HG03558 (cell line): Measurements from ENCODE around the gene PELI1.

Experiments used
- ATAC-seq: cut with Tn5 transposase; IDR thresholded peaks from one replicate; pipeline ENCODE4 v1.9.1; 2021; ENCODE audit warnings: moderate number of reproducible peaks; ENCODE audit not compliant: unreplicated experiment; ENCODE audit errors: extremely low read depth

Gene PELI1

DNA sequence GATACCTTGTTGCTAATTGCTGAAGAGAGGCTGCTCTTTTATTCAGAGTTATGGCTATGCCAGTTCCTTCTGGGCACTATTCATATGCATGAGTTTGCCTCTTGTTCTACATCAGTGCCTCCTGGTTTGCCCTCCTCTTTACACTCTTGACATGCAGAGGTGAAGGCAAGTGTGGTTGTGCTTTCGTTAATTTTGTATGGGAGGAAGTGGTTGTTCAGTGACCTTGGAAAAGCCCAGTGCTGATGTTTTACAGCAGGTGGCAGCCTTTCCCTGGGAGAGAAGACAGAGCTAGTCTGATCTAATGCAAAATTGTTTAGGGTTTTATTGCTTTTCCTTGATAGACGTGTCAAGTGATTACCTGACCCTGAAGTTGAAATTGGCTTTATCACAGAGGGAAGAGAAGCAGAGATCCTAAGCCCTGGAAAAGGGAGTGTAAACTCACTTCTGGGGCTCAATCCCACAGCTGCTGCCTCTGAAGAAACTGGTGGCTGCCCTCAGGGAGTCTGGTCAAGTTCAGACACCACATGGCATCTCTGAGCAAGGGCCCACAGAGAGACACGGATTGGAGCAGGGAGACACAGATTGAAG lies 94.5 kb downstream of the PELI1 start:
- ATAC-seq: peak; percentile 44

DNA sequence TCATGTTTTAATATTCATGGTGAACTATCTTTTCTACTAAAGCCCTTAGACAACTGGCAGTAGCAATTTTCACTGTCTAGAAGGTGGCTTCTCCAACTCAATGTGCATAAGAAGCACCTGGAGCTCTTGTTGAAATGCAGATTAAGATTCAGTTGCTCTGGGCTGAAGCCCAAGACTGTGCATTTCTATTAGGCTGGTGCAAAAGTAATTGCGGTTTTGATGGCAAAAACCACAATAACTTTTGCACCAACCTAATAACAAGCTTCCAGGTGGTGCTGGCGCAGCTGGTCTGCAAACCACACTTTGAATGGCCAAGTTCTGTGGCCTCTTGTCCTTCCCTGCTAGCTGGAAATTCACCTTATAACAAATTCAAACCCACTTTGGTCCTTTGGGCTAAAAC lies 98.3 kb downstream of the PELI1 start:
- no peak for ATAC-seq
